HCT116 (cell line): Measurements from ENCODE around the gene LRP1B. TPM values are rescaled to one million over a fixed set of nuclear protein-coding genes. Genes with fewer than 3 reads are reported as not detected.

Source experiments
- ATAC-seq: fragments of 200-7000 bp; cut with Tn5 transposase; 2 replicates; pipeline ENCODE4 v1.9.1; 2020; ENCODE audit warnings: mild to moderate bottlenecking, moderate library complexity
- BruUV-seq: library from RNA; stranded (reverse); fragments of 400-500 nt; replicated peaks from 2 replicates; lab custom pipeline; 2021; lab: Mats Ljungman, UMichigan
- CTCF ChIA-PET: fragments of 300-600 bp; sonication (Branson Sonifier 250); formaldehyde crosslinking; loops from one replicate; lab custom pipeline; 2021; ENCODE audit warnings: antibody characterized with exemption; lab: Charles Lee
- POLR2A ChIA-PET: fragments of 300-600, 350-600 bp; sonication (Branson Sonifier 250); formaldehyde crosslinking; loops from one replicate; lab custom pipeline; 2021; ENCODE audit warnings: antibody characterized with exemption; lab: Charles Lee
- RAD21 ChIA-PET, 2 experiments: fragments of 300-600 bp; sonication (Branson Sonifier 250); formaldehyde crosslinking; loops; one replicate each; lab custom pipeline; 2023; ENCODE audit warnings: low total read pairs in 2 of 2; ENCODE audit not compliant: uncharacterized antibody in 2 of 2, unreplicated experiment in 2 of 2, low non-redundant PET in 1 of 2; lab: Charles Lee
- DNase-seq: peaks from one replicate; pipeline ENCODE4 v3.0.0-alpha.2; 2010; ENCODE audit warnings: low read depth, low spot score
- H2AFZ ChIP-seq: fragments of 200-600 bp; shearing (Covaris generic), sonication (generic); 2 replicates; pipeline ENCODE4 v1.6.1; 2017; ENCODE audit warnings: low read depth, mixed run types, mixed read lengths, antibody characterized with exemption, low read length; ENCODE audit not compliant: poor library complexity, severe bottlenecking
- H3K27ac ChIP-seq: 2 replicates; pipeline ENCODE4 v1.5.1; 2012; ENCODE audit warnings: low read depth, low read length
- H3K27me3 ChIP-seq: fragments of 200-600 bp; sonication (generic); 2 replicates; pipeline ENCODE4 v1.6.1; 2016; ENCODE audit warnings: mixed run types, low read length, mixed read lengths; ENCODE audit not compliant: insufficient read depth
- H3K36me3 ChIP-seq, 2 experiments: fragments of 200-500 bp in 1 of 2; fragments of 200-600 bp in 1 of 2; sonication (Bioruptor generic) in 1 of 2; sonication (generic) in 1 of 2; 2 replicates each; pipeline versions ENCODE4 v1.5.1 to v1.6.1; 2014 to 2016; ENCODE audit warnings: low read length in 2 of 2, inconsistent platforms in 1 of 2, mixed read lengths in 1 of 2, mixed run types in 1 of 2; ENCODE audit not compliant: insufficient read depth in 2 of 2, control insufficient read depth in 1 of 2
- H3K4me1 ChIP-seq, 2 experiments: fragments of 200-600 bp in 1 of 2; sonication (generic) in 1 of 2; 2 replicates each; pipeline versions ENCODE4 v1.5.1 to v1.6.1; 2012 to 2017; ENCODE audit warnings: low read length in 2 of 2, inconsistent platforms in 1 of 2, mild to moderate bottlenecking in 1 of 2, mixed read lengths in 1 of 2, mixed run types in 1 of 2, moderate library complexity in 1 of 2; ENCODE audit not compliant: insufficient read depth in 2 of 2, control insufficient read depth in 1 of 2
- H3K4me2 ChIP-seq: fragments of 200-600 bp; sonication (generic); 2 replicates; pipeline ENCODE4 v1.6.1; 2017; ENCODE audit warnings: mixed run types, low read length, mixed read lengths
- H3K4me3 ChIP-seq, 2 experiments: fragments of 200-600 bp in 1 of 2; sonication (generic) in 1 of 2; replicated peaks in 1 of 2; 2 replicates each; pipeline ENCODE4 v1.5.1; 2011 to 2016; ENCODE audit warnings: low read length in 2 of 2, control low read depth in 1 of 2, low read depth in 1 of 2, mild to moderate bottlenecking in 1 of 2, mixed read lengths in 1 of 2, mixed run types in 1 of 2
- H3K79me2 ChIP-seq: fragments of 200-600 bp; sonication (generic); 2 replicates; pipeline ENCODE4 v1.6.1; 2017; ENCODE audit warnings: mild to moderate bottlenecking, mixed run types, low read length, moderate library complexity, mixed read lengths; ENCODE audit not compliant: insufficient read depth
- H3K9ac ChIP-seq: fragments of 200-600 bp; sonication (generic); 2 replicates; pipeline ENCODE4 v1.6.1; 2016; ENCODE audit warnings: low read length, mixed read lengths
- H3K9me2 ChIP-seq: fragments of 200-600 bp; sonication (generic), shearing (Covaris generic); 2 replicates; pipeline ENCODE4 v1.6.1; 2017; ENCODE audit warnings: mixed run types, mild to moderate bottlenecking, moderate library complexity; ENCODE audit not compliant: insufficient read depth
- H3K9me3 ChIP-seq, 2 experiments: fragments of 200-500 bp in 1 of 2; fragments of 200-600 bp in 1 of 2; sonication (Bioruptor generic) in 1 of 2; sonication (generic) in 1 of 2; 2 replicates each; pipeline ENCODE4 v1.6.1; 2014 to 2017; ENCODE audit warnings: low read length in 2 of 2, mixed read lengths in 2 of 2, inconsistent platforms in 1 of 2, low read depth in 1 of 2, mild to moderate bottlenecking in 1 of 2, mixed run types in 1 of 2, moderate library complexity in 1 of 2; ENCODE audit not compliant: control insufficient read depth in 1 of 2, insufficient read depth in 1 of 2
- H4K20me1 ChIP-seq: fragments of 200-600 bp; sonication (generic), shearing (Covaris generic); 2 replicates; pipeline ENCODE4 v1.6.1; 2017; ENCODE audit warnings: mixed run types, mild to moderate bottlenecking, moderate library complexity; ENCODE audit not compliant: insufficient read depth
- EZH2phosphoT487 ChIP-seq: fragments of 200-600 bp; IDR thresholded peaks from 2 replicates; pipeline ENCODE4 v1.6.1; 2018; ENCODE audit warnings: antibody characterized with exemption, borderline replicate concordance
- FOSL1 ChIP-seq: IDR thresholded peaks from 2 replicates; pipeline ENCODE4 v1.6.1; 2012; ENCODE audit warnings: low read depth
- POLR2AphosphoS5 ChIP-seq: IDR thresholded peaks from 2 replicates; pipeline ENCODE4 v1.6.1; 2011; ENCODE audit warnings: mild to moderate bottlenecking, low read depth, low read length, moderate library complexity
- RAD21 ChIP-seq: IDR thresholded peaks from 2 replicates; pipeline ENCODE4 v1.6.1; 2012; ENCODE audit warnings: low read depth, mild to moderate bottlenecking
- REST ChIP-seq: IDR thresholded peaks from 2 replicates; pipeline ENCODE4 v1.6.1; 2012; ENCODE audit warnings: low read depth
- SIN3A ChIP-seq: IDR thresholded peaks from 2 replicates; pipeline ENCODE4 v1.6.1; 2012; ENCODE audit warnings: low read depth
- SP1 ChIP-seq: IDR thresholded peaks from 2 replicates; pipeline ENCODE4 v1.6.1; 2012; ENCODE audit warnings: low read depth
- TCF7L2 ChIP-seq: IDR thresholded peaks from 2 replicates; pipeline ENCODE4 v1.7.0; 2011; ENCODE audit warnings: borderline replicate concordance, inconsistent platforms; ENCODE audit not compliant: insufficient read depth, insufficient read length; ENCODE audit errors: extremely low read depth
- ZBTB33 ChIP-seq: IDR thresholded peaks from 2 replicates; pipeline ENCODE4 v1.6.1; 2011; ENCODE audit warnings: mild to moderate bottlenecking, low read length, moderate library complexity; ENCODE audit not compliant: insufficient replicate concordance; ENCODE audit errors: extremely low read depth
- ZNF274 ChIP-seq: fragments of 200-500 bp; sonication (Bioruptor generic); IDR thresholded peaks from 2 replicates; pipeline ENCODE4 v1.6.1; 2014; ENCODE audit warnings: mild to moderate bottlenecking, low read depth, low read length, inconsistent platforms
- intact Hi-C: fragments of 100-400 bp; cut with micrococcal nuclease; formaldehyde crosslinking; loops from 2 replicates; pipeline ENCODE4 v1.10.0; 2022
- total RNA-seq: library from RNA; stranded (reverse); gene quantifications from one replicate; pipeline ENCODE4 v1.2.1, GENCODE V29; 2021; ENCODE audit not compliant: unreplicated experiment

LRP1B gene
- total RNA-seq, 1 experiment from 2014 or later = 0.34 TPM

GRCh38 chr2:140892436-140892835 lies 1238.4 kb downstream of the LRP1B start:
- Histone ChIP-seq H2AFZ (no peak overlapping the region), H4K20me1 (no peaks in the 10 kb centered on the region), H3K4me1 (no peaks in the 10 kb centered on the region), H3K4me3 (no peak overlapping the region), H3K27me3 (no peaks in the 10 kb centered on the region), H3K9me3 (no peaks in the 10 kb centered on the region), H3K9ac (no peak overlapping the region), H3K4me2 (no peak overlapping the region), H3K9me2 (no peaks in the 10 kb centered on the region), H3K79me2 (no peaks in the 10 kb centered on the region), H3K36me3 (no peaks in the 10 kb centered on the region), H3K27ac (no peak overlapping the region)
- ATAC-seq (no peak), DNase-seq (no peak)
- ChIA-PET POLR2A (no interaction called here), RAD21 (no interaction called here), CTCF (no interaction called here)
- no TSS peak for BruUV-seq
- TF ChIP-seq TCF7L2 (no peak), EZH2phosphoT487 (no peak), ZNF274 (no peak), POLR2AphosphoS5 (no peak), RAD21 (no peak), SP1 (no peak), REST (no peak), SIN3A (no peak), ZBTB33 (no peak), FOSL1 (no peak)
- intact Hi-C loops = no loop called here
